C1 segment of cervical spinal cord (tissue), 14 donors: Measurements from ENCODE around the gene EXOC4.
A peak's percentile ranks its signal among the peaks of the same experiment; 100 is the strongest.

Source experiments
- DNase-seq, 14 donors: peaks; one replicate each; lab custom pipeline; 2025; lab: John Stamatoyannopoulos, UW

EXOC4 gene

GRCh38 chr7:133572087-133572486, 319.2 kb downstream of the EXOC4 start:
- DNase-seq = no peak

GRCh38 chr7:133572843-133573242, 320.0 kb downstream of the EXOC4 start:
- DNase-seq = no peak

- peak in 1 of 14 donors; percentile 15 for DNase-seq
Measured at GRCh38 chr7:133573554-133574265, 320.8 kb downstream of the EXOC4 start.

GRCh38 chr7:133575726-133576440, 323.0 kb downstream of the EXOC4 start:
- DNase-seq = peak in 1 of 14 donors; percentile 91

GRCh38 chr7:133576612-133577168, 323.8 kb downstream of the EXOC4 start:
- peak in 1 of 14 donors; percentile 44 for DNase-seq

GRCh38 chr7:133582766-133583523, 330.1 kb downstream of the EXOC4 start:
- no peak for DNase-seq

- DNase-seq = no peak
Measured at GRCh38 chr7:133583545-133584171, 330.8 kb downstream of the EXOC4 start.

- no peak for DNase-seq
Measured at GRCh38 chr7:133584956-133585668, 332.2 kb downstream of the EXOC4 start.

- no peak for DNase-seq
Measured at GRCh38 chr7:133586253-133586652, 333.4 kb downstream of the EXOC4 start.

GRCh38 chr7:133587903-133588302, 335.0 kb downstream of the EXOC4 start:
- no peak for DNase-seq

GRCh38 chr7:133590795-133591194, 337.9 kb downstream of the EXOC4 start:
- DNase-seq = no peak

GRCh38 chr7:133591704-133592340, 338.9 kb downstream of the EXOC4 start:
- DNase-seq = no peak

- DNase-seq = no peak
Measured at GRCh38 chr7:133593561-133593960, 340.7 kb downstream of the EXOC4 start.

GRCh38 chr7:133601617-133602016, 348.7 kb downstream of the EXOC4 start:
- DNase-seq = peak in 2 of 14 donors; percentile 6 to 95

- peak in 1 of 14 donors; percentile 79 for DNase-seq
Measured at GRCh38 chr7:133602291-133602690, 349.4 kb downstream of the EXOC4 start.

GRCh38 chr7:133606991-133607390, 354.1 kb downstream of the EXOC4 start:
- DNase-seq = no peak

GRCh38 chr7:133609806-133610205, 356.9 kb downstream of the EXOC4 start:
- DNase-seq = no peak

- no peak for DNase-seq
Measured at GRCh38 chr7:133611955-133612354, 359.1 kb downstream of the EXOC4 start.

- no peak for DNase-seq
Measured at GRCh38 chr7:133613250-133613790, 360.4 kb downstream of the EXOC4 start.

GRCh38 chr7:133614251-133614650, 361.4 kb downstream of the EXOC4 start:
- DNase-seq = no peak
